PFSK-1 (cell line): ENCODE data around the gene PISD.

Experiments used
- FOXP2 ChIP-seq: optimal IDR thresholded peaks from 2 replicates; pipeline ENCODE3; 2011; ENCODE audit warnings: borderline replicate concordance, control low read depth, inconsistent platforms; ENCODE audit not compliant: insufficient read depth; ENCODE audit errors: extremely low read length, extremely low read depth
- POLR2AphosphoS5 ChIP-seq: IDR thresholded peaks from 2 replicates; pipeline ENCODE4 v1.6.1; 2012; ENCODE audit warnings: low read depth, mild to moderate bottlenecking, control low read depth, low read length, moderate library complexity
- REST ChIP-seq, 2 experiments: IDR thresholded peaks; 2 replicates each; pipeline versions ENCODE4 v1.6.1 to v1.8.0; 2011 to 2012; ENCODE audit warnings: low read depth in 2 of 2, low read length in 2 of 2, control low read depth in 1 of 2, inconsistent platforms in 1 of 2, mild to moderate bottlenecking in 1 of 2, moderate library complexity in 1 of 2; ENCODE audit not compliant: insufficient read depth in 1 of 2
- SIN3A ChIP-seq: IDR thresholded peaks from 2 replicates; pipeline ENCODE4 v1.6.1; 2012; ENCODE audit warnings: mild to moderate bottlenecking, low read length, moderate library complexity, borderline replicate concordance; ENCODE audit not compliant: insufficient read depth
- TAF1 ChIP-seq: IDR thresholded peaks from 2 replicates; pipeline ENCODE4 v1.6.1; 2012; ENCODE audit warnings: low read length, control low read depth, borderline replicate concordance; ENCODE audit not compliant: insufficient read depth

- no peak for TF ChIP-seq POLR2AphosphoS5
- TF ChIP-seq SIN3A, result no peak
- TF ChIP-seq TAF1, result no peak
- TF ChIP-seq REST (IDR thresholded peaks at IDR 0.05; ENCODE audit: insufficient read depth in 1 of 2, low read depth in 2 of 2, low read length in 2 of 2), result no peak
- TF ChIP-seq FOXP2, result no peak
Observed at GRCh38 chr22:31585161-31585859, 76.7 kb downstream of the PISD start.
